ENCODE results near the gene TYW1B. TPM values are rescaled to one million over a fixed set of nuclear protein-coding genes. Genes with fewer than 3 reads are reported as not detected.
A peak's percentile ranks its signal among the peaks of the same experiment; 100 is the strongest.
"Not testable (repeated sequence)": the region's sequence is repeated elsewhere in the genome, so short reads cannot be mapped to it uniquely, and the experiment has no call there.

Gene TYW1B
- total RNA-seq, 1 donor from 2014 or later: 2.0 TPM

DNA sequence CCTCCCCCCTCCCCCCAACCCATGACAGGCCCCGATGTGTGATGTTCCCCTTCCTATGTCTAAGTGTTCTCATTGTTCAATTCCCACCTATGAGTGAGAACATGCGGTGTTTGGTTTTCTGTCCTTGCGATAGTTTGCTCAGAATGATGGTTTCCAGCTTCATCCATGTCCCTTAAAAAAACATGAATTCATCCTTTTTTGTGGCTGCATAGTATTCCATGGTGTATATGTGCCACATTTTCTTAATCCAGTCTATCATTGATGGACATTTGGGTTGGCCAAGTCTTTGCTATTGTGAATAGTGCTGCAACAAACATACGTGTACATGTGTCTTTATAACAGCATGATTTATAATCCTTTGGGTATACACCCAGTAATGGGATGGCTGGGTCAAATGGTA lies 107.1 kb downstream of the TYW1B start:
- H3K4me3 Mint-ChIP-seq (ENCODE audit: unreplicated experiment); H3K4me2 ChIP-seq (ENCODE audit: low read length); H3K27me3 Mint-ChIP-seq (ENCODE audit: low read depth, unreplicated experiment); H3K36me3 ChIP-seq (ENCODE audit: insufficient read depth, low read length); H3K4me1 Mint-ChIP-seq (ENCODE audit: low read depth, unreplicated experiment); H3K9me3 ChIP-seq (ENCODE audit: insufficient read depth, low read depth, low read length); DNase-seq (ENCODE audit: low read depth); H2AFZ ChIP-seq (ENCODE audit: low read depth, low read length); H4K20me1 ChIP-seq (ENCODE audit: insufficient read depth, low read length); H3K4me3 ChIP-seq (ENCODE audit: insufficient read depth, low read depth, low read length); H3K9me3 Mint-ChIP-seq (ENCODE audit: unreplicated experiment); H3K27ac ChIP-seq (ENCODE audit: low read depth, low read length); H3K36me3 Mint-ChIP-seq (ENCODE audit: low read depth, unreplicated experiment); H3K79me2 ChIP-seq (ENCODE audit: insufficient read depth, low read length); H3K4me1 ChIP-seq (ENCODE audit: insufficient read depth, low read length); H3K27ac Mint-ChIP-seq (ENCODE audit: unreplicated experiment); FAIRE-seq; H3K27me3 ChIP-seq (ENCODE audit: insufficient read depth, low read length); H3K9ac ChIP-seq (ENCODE audit: low read length): not testable (repeated sequence)

DNA sequence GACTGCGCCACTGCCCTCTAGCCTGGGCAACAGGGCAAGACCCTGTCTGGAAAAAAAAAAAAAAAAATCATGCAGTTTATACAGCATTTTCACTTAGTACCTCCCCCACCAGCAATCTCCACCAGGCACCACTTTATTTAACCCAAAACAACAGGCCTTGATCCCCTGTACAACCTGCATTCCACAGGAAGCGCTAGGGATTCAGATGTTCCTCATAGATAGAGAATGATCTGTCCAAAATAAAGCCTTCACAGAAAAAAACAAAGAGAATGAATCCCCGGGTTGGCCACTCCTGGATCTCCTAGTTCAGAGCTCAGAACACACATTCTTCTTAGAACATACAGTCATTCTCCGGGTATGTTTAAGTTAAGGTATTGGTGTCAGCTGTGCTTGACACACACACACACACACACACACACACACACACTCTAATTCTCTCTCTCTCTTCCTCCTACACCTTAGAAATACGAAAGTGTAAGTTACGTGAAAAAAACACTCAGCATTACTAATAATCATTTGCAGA lies 110.7 kb downstream of the TYW1B start:
- H3K4me3 ChIP-seq (ENCODE audit: insufficient read depth, low read depth, low read length); H3K79me2 ChIP-seq (ENCODE audit: insufficient read depth, low read length); H3K4me1 Mint-ChIP-seq (ENCODE audit: low read depth, unreplicated experiment); H3K27me3 ChIP-seq (ENCODE audit: insufficient read depth, low read length); H3K9me3 Mint-ChIP-seq (ENCODE audit: unreplicated experiment); H3K4me2 ChIP-seq (ENCODE audit: low read length); H3K9ac ChIP-seq (ENCODE audit: low read length); H3K4me3 Mint-ChIP-seq (ENCODE audit: unreplicated experiment); DNase-seq (ENCODE audit: low read depth); H3K36me3 ChIP-seq (ENCODE audit: insufficient read depth, low read length); H3K27me3 Mint-ChIP-seq (ENCODE audit: low read depth, unreplicated experiment); H3K36me3 Mint-ChIP-seq (ENCODE audit: low read depth, unreplicated experiment); H2AFZ ChIP-seq (ENCODE audit: low read depth, low read length); H3K4me1 ChIP-seq (ENCODE audit: insufficient read depth, low read length); H4K20me1 ChIP-seq (ENCODE audit: insufficient read depth, low read length); H3K27ac ChIP-seq (ENCODE audit: low read depth, low read length); FAIRE-seq; H3K9me3 ChIP-seq (ENCODE audit: insufficient read depth, low read depth, low read length): not testable (repeated sequence)
- peak overlapping the region; percentile 95 for H3K27ac Mint-ChIP-seq (ENCODE audit: unreplicated experiment)

DNA sequence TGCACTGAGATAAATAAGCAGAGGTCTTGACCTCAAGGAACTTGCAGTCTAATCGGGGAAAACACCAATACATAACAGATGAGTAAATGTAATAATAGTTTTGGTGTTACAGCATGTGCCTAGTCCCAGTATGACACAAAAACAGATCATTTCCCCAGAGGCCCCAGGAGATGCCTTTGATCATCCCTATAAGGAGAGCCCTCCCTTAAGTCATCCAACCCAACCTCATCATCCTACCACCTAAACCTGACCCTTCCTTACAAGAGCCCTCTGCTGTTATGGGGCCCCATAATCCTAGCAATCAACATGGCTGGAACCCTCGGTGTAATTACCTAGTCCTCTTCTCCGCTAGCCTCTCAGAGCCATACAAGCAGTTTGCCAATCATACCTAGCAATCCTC lies 116.1 kb downstream of the TYW1B start:
- not testable (repeated sequence) for H4K20me1 ChIP-seq (ENCODE audit: insufficient read depth, low read length); H3K27ac ChIP-seq (ENCODE audit: low read depth, low read length); FAIRE-seq; H3K27ac Mint-ChIP-seq (ENCODE audit: unreplicated experiment); H3K4me2 ChIP-seq (ENCODE audit: low read length); H3K4me1 Mint-ChIP-seq (ENCODE audit: low read depth, unreplicated experiment); H3K9me3 Mint-ChIP-seq (ENCODE audit: unreplicated experiment); H3K4me3 Mint-ChIP-seq (ENCODE audit: unreplicated experiment); H3K9ac ChIP-seq (ENCODE audit: low read length); H2AFZ ChIP-seq (ENCODE audit: low read depth, low read length); H3K4me1 ChIP-seq (ENCODE audit: insufficient read depth, low read length); H3K36me3 ChIP-seq (ENCODE audit: insufficient read depth, low read length); DNase-seq (ENCODE audit: low read depth); H3K79me2 ChIP-seq (ENCODE audit: insufficient read depth, low read length); H3K9me3 ChIP-seq (ENCODE audit: insufficient read depth, low read depth, low read length); H3K27me3 Mint-ChIP-seq (ENCODE audit: low read depth, unreplicated experiment); H3K4me3 ChIP-seq (ENCODE audit: insufficient read depth, low read depth, low read length); H3K27me3 ChIP-seq (ENCODE audit: insufficient read depth, low read length)
- peaks cover 13% of the 10 kb centered on the region for H3K36me3 Mint-ChIP-seq (ENCODE audit: low read depth, unreplicated experiment)

DNA sequence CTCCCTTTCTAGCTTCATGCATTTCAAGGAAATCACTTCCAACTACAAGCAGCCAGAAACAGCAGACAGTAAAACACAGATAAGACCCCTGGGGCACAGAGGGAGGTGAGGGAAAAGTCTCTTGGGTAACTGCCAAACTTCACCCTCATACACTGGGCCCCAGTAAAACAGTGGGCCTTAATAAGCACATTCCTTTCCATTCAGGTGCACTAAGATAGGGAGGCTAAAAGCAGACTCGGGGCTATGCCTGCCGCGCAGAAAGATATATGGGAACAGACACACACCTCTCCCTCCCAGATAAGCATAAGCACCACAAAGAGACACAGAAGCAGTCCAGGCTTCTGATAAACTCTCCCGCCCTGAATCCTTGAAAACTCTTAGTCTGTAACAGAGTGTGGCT lies 117.0 kb downstream of the TYW1B start:
- H3K79me2 ChIP-seq (ENCODE audit: insufficient read depth, low read length): no peaks in the 10 kb centered on the region
- no peaks in the 10 kb centered on the region for H3K4me1 ChIP-seq (ENCODE audit: insufficient read depth, low read length)
- Mint-ChIP-seq H3K9me3 (ENCODE audit: unreplicated experiment) (peaks cover 4% of the 10 kb centered on the region), H3K36me3 (ENCODE audit: low read depth, unreplicated experiment) (peaks cover 13% of the 10 kb centered on the region), H3K27me3 (ENCODE audit: low read depth, unreplicated experiment) (no peaks in the 10 kb centered on the region), H3K4me3 (ENCODE audit: unreplicated experiment) (no peak overlapping the region), H3K4me1 (ENCODE audit: low read depth, unreplicated experiment) (peaks cover 17% of the 10 kb centered on the region), H3K27ac (ENCODE audit: unreplicated experiment) (peak overlapping the region; percentile 20)
- no peaks in the 10 kb centered on the region for H4K20me1 ChIP-seq (ENCODE audit: insufficient read depth, low read length)
- H3K36me3 ChIP-seq (ENCODE audit: insufficient read depth, low read length): no peaks in the 10 kb centered on the region
- H3K27me3 ChIP-seq (ENCODE audit: insufficient read depth, low read length): no peaks in the 10 kb centered on the region
- TF ChIP-seq, protein P1, sequence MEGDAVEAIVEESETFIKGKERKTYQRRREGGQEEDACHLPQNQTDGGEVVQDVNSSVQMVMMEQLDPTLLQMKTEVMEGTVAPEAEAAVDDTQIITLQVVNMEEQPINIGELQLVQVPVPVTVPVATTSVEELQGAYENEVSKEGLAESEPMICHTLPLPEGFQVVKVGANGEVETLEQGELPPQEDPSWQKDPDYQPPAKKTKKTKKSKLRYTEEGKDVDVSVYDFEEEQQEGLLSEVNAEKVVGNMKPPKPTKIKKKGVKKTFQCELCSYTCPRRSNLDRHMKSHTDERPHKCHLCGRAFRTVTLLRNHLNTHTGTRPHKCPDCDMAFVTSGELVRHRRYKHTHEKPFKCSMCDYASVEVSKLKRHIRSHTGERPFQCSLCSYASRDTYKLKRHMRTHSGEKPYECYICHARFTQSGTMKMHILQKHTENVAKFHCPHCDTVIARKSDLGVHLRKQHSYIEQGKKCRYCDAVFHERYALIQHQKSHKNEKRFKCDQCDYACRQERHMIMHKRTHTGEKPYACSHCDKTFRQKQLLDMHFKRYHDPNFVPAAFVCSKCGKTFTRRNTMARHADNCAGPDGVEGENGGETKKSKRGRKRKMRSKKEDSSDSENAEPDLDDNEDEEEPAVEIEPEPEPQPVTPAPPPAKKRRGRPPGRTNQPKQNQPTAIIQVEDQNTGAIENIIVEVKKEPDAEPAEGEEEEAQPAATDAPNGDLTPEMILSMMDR (IDR thresholded peaks at IDR 0.05; ENCODE audit: insufficient read depth, low read depth, low read length): no peak
- no peak for TF ChIP-seq EZH2 (IDR thresholded peaks at IDR 0.05; ENCODE audit: insufficient read depth, low read length)
- no peaks in the 10 kb centered on the region for H3K9me3 ChIP-seq (ENCODE audit: insufficient read depth, low read depth, low read length)
- no peak overlapping the region for H2AFZ ChIP-seq (ENCODE audit: low read depth, low read length)
- FAIRE-seq (no peak), DNase-seq (ENCODE audit: low read depth) (no peak)
- H3K9ac ChIP-seq (ENCODE audit: low read length): no peak overlapping the region
- H3K4me2 ChIP-seq (ENCODE audit: low read length): no peak overlapping the region
- no peak overlapping the region for H3K4me3 ChIP-seq (ENCODE audit: insufficient read depth, low read depth, low read length)
- no peak overlapping the region for H3K27ac ChIP-seq (ENCODE audit: low read depth, low read length)

Measured in astrocyte (in vitro differentiated cells and primary cell).